Fibroblast of peridontal ligament (primary cell): ENCODE measurements around the gene SLC66A2.
A peak's percentile ranks its signal among the peaks of the same experiment; 100 is the strongest.

Experiments used
- DNase-seq: peaks from one replicate; pipeline ENCODE4 v3.0.0-alpha.2; 2010; ENCODE audit errors: extremely low read depth

Gene SLC66A2

DNA sequence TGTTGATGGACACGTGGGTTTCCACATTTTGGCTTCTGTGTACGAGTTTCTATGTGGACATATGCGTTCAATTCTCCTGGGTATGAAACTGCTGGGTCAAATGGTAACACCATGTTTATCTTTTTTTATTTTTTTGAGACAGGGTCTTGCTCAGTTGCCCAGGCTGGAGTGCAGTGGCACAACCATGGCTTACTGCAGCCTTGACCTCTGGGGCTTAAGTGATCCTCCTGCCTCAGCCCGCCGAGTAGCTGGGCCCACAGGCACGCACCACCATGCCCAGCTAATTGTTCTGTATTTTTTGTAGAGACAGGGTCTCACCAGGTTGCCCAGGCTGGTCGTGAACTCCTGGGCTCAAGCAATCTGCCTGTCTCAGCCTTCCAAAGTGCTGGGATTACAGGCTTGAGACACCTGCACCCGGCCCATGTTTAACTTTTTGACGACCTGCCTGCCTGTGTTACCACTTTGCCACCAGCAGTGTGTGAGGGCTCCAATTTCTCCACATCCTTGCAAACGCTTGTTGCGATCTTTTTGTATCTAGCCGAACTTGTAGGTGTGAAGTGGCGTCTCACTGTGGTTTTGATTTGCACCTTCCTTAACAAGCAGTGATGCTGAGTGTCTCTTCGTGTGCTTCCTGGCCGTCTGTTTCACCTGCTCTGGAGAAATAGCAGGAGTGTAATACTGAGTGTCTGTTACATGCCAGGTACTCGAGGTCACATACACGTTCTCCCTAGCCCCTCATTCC, 19.9 kb upstream of the SLC66A2 start:
- DNase-seq, result no peak

DNA sequence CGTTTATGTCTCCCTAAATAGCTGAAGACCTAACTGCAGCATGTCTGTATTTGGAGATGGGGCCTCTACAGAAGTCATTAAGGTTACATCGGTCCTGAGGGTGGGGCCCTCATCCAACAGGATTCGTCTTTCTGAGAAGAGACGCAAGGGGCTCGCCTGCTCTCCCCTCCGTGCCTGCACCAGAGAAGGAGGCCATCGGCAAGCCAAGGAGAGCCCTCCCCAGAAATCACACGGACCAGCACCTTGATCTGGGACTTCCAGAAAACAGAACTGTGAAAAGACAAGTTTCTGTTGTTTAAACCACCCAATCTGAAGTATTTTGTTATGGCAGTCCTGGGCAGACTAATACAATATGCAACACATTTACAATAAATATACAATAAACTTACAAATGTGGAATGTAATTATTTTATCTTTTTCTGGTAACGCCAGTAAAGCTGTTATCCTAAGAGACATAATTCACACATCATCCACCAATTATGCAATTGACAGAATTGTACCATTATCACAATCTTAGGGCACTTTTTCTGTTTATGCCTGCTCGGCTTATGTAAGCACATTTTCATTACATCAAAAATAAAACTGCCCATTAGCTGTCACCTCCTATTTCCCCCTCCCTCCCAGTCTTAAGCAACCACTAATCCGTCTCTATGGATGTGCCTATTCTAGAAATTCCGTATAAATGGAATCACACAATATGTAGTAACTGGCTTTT, 19.1 kb upstream of the SLC66A2 start:
- no peak for DNase-seq

DNA sequence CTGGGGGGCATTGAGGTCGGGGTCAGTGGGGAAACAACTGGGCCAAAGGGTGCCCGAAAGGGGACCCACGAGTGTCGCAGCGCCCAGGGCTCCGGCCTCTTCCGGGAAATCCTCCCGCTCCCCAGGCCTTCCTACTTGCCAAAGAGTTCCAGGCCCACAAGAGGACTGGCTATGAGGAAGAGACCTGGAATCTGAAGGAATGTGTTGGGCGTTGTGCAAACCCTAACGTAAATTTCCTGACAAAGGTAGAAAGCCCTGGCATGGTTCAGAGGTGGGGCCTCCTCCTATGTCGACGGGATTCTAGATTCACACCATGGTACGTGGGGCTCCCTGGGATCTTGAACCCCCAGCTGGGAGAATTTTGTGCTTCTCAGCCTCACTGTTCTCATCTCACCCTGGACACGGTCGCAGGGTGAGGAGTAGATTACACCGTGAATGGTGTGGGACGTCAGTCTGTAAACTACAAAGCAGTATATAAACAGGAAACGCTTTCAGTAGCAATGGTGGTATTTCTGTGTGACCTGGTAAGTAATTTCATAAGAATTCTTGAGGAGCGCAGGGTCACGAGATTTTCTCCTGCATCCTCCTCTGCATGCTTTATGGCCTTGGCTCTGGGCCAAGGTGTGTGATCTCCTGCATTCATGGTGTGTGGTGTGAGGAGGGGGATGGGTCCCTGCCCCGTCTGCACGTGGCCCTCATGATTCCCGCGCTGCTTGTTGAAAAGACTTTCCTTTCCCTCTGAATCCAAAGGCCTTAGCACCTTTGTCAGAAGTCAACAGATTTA, 13.9 kb upstream of the SLC66A2 start:
- DNase-seq, result peak; percentile 55

DNA sequence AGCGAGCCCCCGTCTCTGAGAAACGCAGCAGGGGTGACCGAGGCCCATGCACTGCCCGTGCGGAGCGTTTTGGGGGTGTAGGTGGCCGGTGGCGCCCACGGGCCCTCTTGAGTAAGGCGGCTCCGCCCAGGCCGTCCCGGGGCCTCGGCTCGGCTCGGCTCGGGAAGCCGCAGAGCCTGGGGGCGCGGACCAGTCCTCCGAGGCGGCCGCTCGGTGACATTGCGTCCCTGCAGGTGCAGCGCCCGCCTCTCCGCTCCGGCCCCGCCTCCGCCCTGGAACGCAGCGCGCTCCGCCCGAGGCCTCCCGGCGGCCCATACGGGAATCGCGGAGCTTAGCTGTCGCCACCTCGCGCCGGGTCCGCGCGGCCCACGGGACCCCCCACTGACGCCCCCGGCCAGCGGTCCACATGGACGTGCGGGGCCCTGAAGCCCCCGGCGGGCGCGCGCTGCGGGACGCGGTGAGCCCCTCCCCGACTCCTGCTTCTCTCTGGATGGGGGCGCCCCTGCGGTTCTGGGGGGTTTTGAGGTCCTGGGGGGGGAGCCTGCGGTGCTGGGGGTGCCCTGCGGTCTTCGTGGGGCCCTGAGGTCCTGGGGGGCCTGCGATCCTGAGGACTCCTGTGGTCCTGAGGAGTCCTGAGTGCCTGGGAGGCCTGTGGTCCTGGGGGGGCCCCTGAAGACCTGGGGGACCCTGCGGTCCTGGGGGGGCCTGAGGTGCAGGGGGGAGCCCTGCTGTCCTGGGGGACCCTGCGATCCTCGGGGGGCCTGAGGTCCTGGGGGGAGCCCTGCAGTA, 13.1 kb upstream of the SLC66A2 start, which contains the start of gene HSBP1L1:
Gene HSBP1L1, plus strand, starts transcription at position 314 of the 789 bp plus-strand sequence. Its CDS starts 93 bp downstream, at position 407.
- no peak for DNase-seq

DNA sequence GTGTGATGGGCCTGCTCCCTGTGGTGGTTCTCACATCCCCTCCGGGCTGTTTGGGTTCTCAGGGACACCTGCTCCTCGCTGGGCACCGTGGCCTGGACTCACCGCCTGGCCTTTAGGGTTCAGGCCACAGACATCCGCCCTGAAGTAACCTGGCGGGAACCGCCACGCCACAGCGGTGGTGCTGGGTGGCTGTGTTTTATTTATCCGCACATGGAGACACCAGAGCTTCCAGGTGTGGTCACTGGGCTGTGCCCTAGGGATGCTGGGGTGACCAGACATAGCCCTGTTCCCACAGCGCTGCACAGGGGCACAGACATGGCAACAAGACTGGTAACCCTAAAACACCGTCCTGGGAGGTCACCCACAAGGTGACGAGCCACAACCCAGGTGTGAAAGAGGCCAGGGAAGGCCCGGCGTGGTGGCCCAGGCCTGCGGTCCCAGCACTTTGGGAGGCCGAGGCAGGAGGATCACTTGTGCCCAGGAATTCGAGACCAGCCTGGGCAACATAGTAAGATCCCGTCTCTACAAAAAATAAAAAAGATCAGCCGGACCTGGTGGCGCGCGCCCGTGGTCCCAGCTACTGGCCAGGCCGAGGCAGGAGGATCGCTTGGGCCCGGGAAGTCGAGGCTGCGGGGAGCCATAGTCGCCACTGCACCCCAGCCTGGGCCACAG, 12.3 kb upstream of the SLC66A2 start:
- DNase-seq, result no peak

DNA sequence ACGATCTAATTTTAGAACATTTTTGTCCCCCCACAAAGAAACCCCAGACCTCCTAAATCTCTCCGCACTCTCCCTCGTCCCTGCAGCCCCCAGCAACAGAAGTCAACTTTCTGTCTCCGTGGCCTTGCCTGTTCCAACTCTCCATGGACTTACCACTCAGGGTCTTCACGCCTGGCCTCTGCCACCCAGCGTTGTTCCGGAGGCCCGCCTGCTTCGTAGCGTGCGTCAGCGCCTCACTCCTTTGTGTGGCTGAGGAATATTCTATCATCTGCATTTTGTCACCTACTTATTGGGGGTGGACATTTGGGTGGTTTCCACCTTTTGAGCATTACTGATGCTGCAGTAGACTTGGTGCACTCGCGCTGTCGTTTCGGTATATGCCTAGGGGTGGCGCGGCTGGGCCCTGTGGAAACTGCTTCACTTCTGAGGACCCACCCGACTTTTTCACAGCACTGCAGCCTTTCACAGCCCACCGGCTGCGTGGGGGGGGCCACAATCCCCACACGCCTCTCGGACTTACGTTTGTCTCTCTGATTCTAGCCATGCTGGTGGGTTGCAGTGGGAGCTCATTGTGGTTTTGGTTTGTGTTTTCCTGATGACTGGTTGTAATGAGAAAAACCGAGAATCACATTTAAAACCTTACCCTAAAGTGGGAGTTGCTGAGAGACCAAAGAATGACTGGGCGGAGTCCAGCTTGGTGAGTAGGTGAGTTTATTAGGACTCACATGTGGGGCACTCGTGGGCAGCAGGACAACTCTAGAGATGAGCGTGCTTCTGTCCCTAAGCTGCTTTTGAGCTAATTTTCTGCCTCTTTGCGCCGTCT, 11.6 kb upstream of the SLC66A2 start:
- DNase-seq, result no peak

DNA sequence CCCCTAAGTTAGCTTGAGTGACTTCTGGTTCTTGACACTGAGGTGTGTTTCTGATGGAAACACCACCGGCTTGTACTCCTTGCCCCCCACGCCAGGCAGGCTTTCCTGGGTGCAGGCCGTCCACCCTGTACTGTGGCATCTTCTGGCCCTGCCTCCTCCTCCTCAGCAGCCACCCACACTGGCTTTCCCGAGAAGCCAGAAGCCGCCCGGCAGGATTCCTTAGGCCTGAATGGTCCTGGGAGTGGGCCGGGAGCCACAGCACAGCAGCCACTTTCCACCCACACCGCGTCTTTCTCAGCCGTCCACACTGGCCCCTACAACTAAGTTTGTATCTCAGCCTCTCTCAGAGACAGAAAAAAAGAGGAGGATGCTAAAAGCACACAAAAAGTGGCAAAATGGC, 10.9 kb upstream of the SLC66A2 start:
- peak; percentile 37 for DNase-seq

DNA sequence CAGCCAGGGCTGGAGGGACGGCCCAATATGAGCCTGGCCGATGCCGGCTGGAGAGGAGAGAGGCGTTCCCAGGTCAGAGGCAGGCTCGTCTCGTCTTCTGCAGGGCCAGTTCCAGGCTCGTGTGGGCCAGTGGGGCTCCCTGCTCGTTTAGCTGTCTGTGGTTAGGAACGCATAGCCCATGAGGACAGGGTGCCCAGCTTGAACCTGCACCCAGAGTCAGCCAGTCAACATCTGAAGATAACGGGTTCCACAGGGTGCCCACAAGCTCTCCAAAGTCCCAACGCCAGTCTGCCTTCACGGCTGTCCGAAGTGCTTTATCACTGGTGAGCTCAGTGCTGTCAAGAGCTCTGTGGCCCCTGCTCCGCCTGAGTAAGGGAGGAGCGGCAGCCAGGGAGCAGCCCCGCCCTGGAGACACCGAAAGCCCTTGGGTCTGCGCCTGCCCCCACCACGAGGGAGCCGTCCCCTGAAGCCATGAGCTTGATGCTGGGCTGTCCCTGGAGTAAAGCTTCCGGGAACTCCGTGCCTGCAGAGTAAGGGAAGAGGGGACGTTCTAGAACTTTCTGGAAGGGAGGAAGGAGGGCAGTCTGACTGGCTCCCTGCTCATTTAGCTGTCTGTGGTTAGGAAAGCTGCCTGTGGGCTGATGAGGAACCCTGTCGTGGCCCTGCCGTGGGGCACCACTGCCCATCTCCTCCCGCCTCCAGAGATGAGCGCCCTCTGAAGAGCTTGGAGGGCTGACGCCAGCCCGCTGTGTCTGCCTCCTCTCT, 10.3 kb upstream of the SLC66A2 start:
- DNase-seq, result no peak

DNA sequence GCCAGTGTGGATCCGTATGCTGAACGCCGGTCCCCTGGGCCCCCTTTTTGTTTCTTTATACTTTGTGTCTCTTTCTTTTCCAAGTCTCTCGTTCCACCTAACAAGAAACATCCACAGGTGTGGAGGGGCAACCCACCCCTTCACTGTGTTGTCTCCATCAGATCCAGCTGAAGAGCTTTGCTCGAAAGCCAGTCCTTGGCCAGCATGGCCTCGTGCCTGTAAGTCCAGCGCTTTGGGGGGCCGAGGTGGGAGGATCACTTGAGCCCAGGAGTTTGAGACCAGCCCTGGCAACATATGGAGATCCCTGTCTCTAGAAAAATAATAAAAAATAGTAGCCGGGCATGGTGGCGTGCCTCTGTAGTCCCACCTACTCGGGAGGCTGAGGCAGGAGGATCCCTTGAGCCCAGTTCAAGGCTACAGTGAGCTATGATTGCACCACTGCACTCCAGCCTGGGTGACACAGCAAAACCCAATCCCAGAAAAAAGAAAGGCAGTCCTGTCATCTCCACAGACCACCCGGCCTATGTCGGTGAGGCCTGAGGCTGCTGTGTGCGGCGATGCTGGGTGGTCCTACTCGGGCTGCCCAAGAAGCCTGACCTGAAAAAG, 9.6 kb upstream of the SLC66A2 start:
- no peak for DNase-seq

DNA sequence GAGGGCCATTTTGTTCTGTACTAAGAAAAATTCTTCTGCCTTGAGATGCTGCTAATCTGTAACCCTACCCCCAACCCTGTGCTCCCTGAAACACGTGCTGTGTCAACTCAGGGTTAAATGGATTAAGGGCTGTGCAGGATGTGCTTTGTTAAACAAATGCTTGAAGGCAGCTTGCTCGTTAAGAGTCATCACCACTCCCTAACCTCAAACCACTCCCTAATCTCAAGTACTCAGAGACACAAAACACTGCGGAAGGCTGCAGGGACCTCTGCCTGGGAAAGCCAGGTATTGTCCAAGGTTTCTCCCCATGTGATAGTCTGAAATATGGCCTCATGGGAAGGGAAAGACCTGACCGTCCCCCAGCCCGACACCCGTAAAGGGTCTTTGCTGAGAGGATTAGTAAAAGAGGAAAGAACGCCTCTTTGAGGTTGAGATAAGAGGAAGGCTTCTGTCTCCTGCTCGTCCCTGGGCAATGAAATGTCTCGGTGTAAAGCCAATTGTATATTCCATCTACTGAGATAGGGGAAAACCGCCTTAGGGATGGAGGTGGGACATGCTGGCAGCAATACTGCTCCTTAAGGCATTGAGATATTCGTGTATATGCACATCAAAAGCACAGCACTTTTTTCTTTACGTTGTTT, 8.8 kb upstream of the SLC66A2 start:
- peak; percentile 37 for DNase-seq

DNA sequence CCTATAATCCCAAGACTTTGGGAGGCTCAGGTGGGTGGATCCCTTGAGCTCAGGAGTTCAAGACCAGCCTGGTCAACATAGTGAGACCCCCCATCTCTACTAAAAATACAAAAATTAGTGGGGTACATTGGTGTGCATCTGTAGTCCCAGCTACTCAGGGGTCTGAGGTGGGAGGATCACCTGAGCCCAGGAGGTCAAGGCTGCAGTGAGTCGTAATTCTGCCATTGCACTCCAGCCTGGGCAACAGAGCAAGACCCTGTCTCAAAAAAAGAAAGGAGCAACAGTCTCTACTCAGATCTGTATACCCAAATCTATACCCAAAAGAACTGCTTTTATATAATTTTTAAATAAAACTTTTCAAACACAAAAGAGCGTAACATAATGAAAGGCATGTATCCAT, 7.5 kb upstream of the SLC66A2 start:
- no peak for DNase-seq

DNA sequence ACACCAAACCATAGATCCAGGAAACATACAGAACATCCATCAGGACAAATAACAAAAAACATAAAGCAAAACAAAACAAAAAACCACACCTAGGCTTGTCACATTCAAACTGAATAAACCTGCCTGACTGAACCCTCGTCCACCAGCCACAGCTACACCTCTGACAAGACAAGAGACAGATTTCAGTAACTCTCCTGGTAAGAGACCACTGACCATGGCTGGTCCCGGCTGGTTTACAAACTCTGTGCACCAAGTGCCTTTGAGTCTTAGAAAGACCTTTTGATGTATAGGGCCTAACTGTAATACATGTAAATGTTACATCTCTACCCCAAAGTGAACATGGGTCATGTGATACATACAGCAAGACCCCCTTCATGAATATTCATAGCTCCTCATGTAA, 4.8 kb upstream of the SLC66A2 start:
- DNase-seq, result no peak

DNA sequence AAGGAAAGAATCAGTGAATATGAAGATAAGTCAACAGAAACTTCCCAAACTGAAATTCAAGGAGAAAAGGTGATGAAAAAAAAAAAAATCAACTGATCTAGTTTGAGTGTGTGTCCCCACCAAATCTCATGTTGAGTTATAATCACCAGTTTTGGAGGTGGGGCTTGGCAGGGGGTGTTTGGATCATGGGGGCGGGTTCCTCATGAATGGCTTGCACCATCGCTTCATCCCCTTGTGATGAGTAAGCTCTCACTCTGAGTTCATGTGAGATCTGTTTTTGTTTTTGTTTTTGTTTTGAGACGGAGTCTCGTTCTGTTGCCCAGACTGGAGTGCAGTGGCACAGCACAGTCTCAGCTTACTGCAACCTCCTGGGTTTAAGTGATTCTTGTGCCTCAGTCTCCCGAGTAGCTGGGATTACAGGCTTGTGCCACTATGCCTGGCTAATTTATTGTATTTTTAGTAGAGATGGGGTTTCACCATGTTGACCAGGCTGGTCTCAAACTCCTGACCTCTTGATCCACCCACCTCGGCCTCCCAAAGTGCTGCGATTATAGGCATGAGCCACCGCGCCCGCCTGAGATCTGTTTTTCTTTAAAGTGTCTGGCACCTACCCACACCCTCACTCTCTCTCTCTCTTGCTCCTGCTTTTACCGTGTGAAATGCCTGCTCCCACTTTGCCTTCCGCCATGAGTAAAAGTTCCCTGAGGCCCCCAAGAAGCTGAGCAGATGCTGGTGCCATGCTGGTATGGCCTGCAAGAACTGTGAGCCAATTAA, 4.0 kb upstream of the SLC66A2 start:
- DNase-seq, result no peak

DNA sequence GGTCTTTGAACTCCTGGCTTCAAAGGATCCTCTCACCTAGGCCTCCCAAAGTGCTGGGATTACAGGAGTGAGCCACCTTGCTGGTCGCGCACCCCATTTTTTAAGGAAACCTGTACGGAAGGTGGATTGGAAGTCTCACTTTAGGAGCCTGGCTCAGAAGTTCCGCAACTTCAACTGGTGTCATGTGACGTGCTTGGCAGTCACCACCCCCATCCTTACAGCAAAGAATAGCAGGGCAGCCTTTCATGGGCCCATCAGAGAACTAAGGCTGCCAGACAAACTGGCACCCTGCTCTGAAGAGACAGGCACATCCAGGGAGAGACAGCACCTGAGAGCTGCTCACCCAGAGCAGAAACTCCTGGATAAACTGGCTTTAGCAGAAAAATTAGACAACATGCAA, 3.3 kb upstream of the SLC66A2 start:
- no peak for DNase-seq

DNA sequence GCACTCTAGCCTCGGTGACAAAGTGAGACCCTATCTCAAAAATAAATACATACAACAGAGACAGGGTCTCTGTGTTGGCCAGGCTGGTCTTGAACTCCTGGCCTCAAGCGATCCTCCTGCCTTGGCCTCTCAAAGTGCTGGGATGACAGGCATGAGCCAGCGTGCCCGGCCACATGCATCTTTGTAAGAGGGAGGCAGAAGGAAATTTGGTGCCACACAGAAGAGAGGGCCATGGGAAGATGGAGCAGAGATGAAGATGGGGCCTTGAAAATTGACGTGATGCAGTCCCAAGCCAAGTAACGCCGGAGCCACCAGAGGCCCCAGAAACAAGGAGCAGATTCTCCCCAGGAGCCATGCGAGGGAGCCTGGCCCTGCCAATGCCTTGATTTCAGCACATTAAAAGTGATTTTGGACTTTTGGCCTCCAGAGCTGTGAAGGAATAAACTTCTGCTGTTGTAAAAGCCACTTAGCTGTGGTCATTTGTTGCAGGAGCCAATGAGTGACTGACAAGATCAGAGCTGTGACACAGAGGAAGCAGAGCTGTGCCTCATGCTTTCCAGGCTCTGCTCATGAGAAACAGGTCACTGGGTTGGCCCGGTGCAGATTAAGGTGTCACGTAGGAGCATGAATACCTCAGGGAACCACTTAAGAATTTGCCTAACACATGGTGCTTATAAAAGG, 2.7 kb upstream of the SLC66A2 start:
- DNase-seq, result no peak

DNA sequence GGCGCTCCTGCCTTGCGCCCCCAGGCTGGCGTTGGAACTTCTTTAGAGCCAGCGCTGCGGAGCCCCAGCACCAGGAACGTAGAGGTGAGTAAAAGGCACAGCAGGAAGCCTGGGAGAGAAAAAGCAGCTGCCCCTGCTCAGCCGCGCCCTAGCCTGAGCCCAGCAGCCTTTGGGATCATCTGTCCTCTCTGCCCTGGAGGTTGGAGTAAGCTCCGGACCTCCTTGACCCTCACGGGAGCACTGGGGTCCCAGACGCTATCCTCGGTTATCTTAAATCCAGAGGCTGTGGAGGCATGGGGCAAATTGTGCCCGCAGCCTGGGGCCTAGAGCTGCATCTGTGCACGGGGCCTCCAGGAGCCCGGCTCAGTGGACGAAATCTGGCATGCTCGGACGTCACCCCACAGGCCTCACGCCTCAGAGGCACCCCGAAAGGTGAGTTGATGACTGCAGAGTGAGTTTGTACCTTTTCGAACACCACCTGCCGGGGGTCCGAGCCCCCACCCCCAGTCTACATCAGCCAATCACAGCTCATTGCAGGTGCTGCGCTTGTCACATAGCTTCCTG, 1.6 kb upstream of the SLC66A2 start:
- no peak for DNase-seq

DNA sequence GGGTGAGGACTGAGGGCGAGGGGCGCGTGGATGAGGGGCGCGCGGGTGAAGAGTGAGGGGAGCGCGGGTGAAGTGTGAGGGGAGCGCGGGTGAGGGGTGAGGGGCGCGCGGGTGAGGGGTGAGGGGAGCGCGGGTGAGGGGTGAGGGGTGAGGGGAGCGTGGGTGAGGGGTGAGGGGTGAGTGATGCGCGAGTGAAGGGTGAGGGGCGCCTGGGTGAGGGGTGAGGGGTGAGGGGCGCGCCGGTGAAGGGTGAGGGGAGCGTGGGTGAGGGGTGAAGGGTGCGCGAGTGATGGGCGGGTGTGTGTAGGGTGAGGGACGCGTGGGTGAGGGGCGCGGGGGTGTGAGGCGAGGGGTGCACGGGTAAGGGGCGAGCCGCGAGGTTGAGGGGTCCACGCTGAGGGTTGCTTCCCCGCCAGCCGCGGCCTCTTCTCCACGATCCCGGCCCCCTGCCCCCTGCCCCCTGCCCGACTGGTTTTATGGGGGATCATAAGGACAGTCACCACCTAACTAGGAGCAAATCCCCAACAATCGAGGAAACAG, 1.1 kb upstream of the SLC66A2 start:
- DNase-seq, result no peak
